GM19455 (cell line): Measurements from ENCODE around the gene HLA-DPB1.
A peak's percentile ranks its signal among the peaks of the same experiment; 100 is the strongest.
"Not testable (repeated sequence)": the region's sequence is repeated elsewhere in the genome, so short reads cannot be mapped to it uniquely, and the experiment has no call there.

Source experiments
- ATAC-seq: cut with Tn5 transposase; IDR thresholded peaks from one replicate; pipeline ENCODE4 v1.9.1; 2021; ENCODE audit not compliant: unreplicated experiment

The HLA-DPB1 gene

GRCh38 chr6:33075568-33076405 lies at the start of gene HLA-DPB1:
HLA-DPB1 (plus strand) TSS chr6:33075990; CDS start chr6:33076042, 52 bp downstream.
- ATAC-seq, result peak; percentile 65

- no peak for ATAC-seq
Measured at GRCh38 chr6:33028220-33028849, 47.5 kb upstream of the HLA-DPB1 start.

DNA sequence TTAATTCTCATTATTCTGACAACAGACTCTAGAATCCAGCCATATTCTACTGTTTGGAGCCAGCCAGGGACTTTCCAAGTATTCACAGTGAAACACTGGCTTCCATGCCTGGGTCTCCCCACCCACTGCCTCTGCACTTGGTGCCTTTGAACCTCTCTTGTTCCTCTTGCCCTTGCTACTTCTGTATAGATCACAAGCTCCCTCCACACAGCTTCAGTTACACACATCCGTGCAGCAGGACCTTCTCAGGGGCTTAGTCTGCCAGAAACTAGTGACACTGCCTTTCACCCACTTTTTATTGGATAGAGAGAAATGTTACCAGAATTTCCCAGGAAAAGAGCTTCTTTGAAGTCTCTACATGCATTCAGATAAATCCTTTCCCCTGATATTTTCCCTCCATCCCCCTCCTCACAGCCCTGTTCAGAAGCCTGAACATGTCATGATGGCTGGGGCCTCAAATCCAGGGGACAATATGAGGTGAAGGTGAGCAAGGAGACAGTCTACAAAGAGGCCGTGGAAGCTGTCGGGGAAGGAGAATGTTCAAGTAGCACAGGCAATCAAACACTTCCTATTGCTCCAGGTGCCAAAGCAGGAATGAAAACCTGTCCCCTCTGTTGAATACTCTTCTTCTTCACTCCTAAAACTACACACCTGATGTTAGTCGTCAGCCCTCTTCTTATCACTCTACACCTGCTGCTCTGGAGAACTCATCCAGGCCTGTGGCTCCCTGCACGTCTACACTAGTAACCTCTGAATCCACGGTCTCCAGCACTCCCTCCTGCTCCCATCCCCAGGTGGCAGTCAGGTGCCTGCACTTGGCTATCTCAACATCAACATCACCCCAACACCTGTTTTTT lies 46.2 kb upstream of the HLA-DPB1 start:
- ATAC-seq, result no peak

GRCh38 chr6:33030245-33030644 lies 45.5 kb upstream of the HLA-DPB1 start:
- no peak for ATAC-seq

- no peak for ATAC-seq
Measured at GRCh38 chr6:33034554-33034953, 41.2 kb upstream of the HLA-DPB1 start.

- no peak for ATAC-seq
Measured at GRCh38 chr6:33036535-33036934, 39.3 kb upstream of the HLA-DPB1 start.

DNA sequence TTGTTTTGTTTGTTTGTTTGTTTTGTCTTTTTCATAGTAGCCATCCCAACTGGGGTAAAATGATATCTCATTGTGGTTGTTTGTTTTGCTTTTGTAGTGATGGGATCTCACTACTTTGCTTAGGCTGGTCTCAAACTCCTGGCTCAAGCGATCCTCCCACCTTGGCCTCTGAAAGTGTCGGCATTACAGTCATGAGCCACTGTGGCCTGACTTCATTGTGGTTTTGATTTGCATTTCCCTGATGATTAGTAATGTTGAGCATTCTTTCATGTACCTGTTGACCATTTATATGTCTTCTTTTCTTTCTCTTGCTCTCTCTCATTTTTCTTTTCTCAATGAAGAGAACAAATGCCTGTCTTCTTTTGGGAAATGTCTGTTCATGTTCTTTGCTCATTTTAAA lies 35.6 kb upstream of the HLA-DPB1 start:
- ATAC-seq, result no peak

DNA sequence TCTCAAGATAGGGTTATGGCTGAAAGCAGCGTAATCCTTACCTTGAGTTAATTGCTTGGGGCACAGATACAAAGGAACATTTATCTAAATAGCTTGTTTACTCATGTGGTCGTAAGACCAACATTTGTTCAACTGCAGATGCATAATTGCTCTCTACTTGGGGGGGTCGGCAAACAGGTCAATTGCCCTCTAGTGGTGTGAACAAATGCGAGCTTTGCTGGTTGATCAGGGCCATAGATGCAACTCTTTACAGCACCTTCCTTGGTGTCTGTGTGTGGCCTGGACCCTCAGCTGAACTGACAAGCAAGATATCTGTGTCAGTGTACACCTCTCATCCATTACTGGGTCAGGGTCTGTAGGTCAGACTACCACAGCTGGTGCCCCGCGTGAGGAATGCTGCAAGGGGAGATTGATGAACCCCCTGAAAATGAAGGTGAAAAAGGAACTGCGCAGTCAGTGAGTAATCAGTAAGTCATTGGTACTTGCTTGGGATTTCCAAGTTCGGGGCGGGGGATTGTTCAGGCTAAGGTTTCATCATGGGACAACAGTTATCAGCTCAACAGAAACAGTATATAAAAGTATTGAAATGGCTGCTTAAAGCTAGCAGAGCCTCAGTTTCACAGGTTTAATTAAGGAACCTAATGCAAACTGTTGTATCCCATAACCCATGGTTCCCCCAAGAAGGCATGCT lies 26.3 kb upstream of the HLA-DPB1 start:
- no peak for ATAC-seq

GRCh38 chr6:33050014-33050810 lies 25.6 kb upstream of the HLA-DPB1 start:
- ATAC-seq, result no peak

- ATAC-seq, result no peak
Measured at GRCh38 chr6:33052627-33053026, 23.2 kb upstream of the HLA-DPB1 start.

DNA sequence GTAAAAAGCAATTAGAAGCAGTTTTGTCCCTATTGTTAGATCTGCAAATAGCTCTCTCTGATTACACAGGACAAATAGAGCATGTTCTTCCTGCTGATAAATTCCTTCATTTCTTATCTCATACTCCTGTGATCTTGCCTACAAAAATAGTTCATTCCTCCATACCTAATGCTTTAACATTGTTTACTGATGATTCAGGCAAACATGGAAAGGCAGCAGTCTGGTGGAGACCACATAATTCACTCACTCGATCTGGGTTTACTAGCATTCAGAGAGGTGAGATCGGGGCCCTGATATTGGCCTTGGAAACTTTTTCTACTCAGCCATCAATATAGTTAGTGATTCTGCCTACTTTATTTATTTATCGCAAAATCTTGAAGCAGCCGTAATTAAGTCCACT lies 22.6 kb upstream of the HLA-DPB1 start:
- ATAC-seq, result no peak

GRCh38 chr6:33057222-33058150 lies 18.3 kb upstream of the HLA-DPB1 start:
- ATAC-seq, result no peak

DNA sequence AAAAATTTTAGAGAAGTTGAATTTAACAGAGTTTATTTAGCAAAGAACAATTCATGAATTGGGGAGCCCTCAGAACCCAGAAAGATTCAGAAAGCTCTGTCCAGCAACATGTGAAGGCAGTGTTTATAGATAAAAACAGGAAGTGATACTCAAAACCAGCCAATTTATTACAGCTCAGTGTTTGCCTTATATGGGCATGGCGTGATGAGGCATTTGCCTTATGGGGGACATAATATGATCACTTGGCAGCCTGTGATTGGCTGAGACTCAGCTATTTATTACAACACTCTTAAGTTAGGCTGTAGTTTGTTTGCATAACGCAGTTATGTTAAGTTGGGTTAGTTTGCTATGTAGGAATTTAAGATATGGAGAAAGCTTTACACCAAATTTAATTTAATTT lies 13.8 kb upstream of the HLA-DPB1 start:
- ATAC-seq, result no peak

DNA sequence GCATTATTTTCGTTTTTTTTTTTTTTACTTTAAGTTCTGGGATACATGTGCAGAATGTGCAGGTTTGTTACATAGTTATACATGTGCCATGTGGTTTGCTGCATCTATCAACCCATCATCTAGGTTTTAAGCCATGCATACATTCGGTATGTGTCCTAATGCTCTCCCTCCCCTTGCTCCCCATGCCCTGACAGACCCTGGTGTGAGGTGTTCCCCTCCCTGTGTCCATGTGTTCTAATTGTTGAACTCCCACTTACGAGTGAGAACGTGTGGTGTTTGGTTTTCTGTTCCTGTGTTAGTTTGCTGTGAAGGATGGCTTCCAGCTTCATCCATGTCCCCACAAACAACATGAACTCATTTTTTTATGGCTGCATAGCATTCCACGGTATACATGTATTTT lies 12.4 kb upstream of the HLA-DPB1 start:
- not testable (repeated sequence) for ATAC-seq

GRCh38 chr6:33064723-33065122 lies 11.1 kb upstream of the HLA-DPB1 start:
- no peak for ATAC-seq

- no peak for ATAC-seq
Measured at GRCh38 chr6:33065312-33065711, 10.5 kb upstream of the HLA-DPB1 start.

- ATAC-seq, result no peak
Measured at GRCh38 chr6:33066917-33067521, 8.8 kb upstream of the HLA-DPB1 start.

DNA sequence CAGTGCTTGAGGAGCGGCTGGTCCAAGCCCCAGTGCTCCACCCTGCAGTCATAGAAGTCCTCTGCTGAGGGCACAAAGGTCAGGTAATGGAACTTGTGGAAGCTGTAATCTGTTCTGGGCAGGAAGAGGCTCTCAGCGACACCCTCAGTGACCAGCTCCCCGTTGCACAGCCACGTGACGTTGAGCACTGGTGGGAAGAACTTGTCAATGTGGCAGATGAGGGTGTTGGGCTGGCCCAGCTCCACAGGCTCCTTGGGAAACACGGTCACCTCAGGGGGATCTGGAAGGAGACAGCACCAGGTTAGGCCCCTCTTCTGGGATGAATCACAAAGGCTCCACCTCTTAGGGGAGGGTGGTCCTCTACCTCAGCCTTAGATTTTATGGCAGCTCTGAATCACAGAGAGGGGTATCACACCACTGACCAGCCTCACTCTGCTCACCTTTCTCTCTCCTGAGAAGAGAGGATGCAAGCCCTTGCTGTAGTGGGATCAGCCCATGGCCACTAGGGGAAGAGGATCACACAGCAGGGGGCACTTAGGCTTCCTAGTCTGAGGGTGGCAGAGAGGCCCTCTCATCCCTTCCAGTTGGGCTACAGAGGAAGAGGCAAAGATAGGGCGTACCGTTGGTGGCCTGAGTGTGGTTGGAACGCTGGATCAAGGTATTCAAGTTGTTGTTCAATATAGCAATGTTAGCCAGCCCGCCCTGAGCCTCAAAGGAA lies 6.6 kb upstream of the HLA-DPB1 start:
- ATAC-seq, result no peak
